Measurements from ENCODE around the gene ASTN2.

GRCh38 chr9:117325831-117326230 is 89.0 kb downstream of the ASTN2 start:
- TF ChIP-seq REST (IDR thresholded peaks at IDR 0.05; ENCODE audit: unreplicated experiment) (no peak), CTCF (conservative IDR thresholded peaks at IDR 0.05; ENCODE audit: low read depth in 2 of 2) (no peak), EZH2 (IDR thresholded peaks at IDR 0.05; ENCODE audit: low read depth, unreplicated experiment) (no peak), EZH2phosphoT487 (IDR thresholded peaks at IDR 0.05; ENCODE audit: unreplicated experiment) (no peak), ZNF114 (CRISPR knock-in tag; IDR thresholded peaks at IDR 0.05) (no peak), POLR2AphosphoS5 (IDR thresholded peaks at IDR 0.05; ENCODE audit: low read depth) (no peak)

Data from GM23338 (cell line).